A673 (cell line): ENCODE data around the gene BMF. TPM values are rescaled to one million over a fixed set of nuclear protein-coding genes. Genes with fewer than 3 reads are reported as not detected.
"Not testable (repeated sequence)": the region's sequence is repeated elsewhere in the genome, so short reads cannot be mapped to it uniquely, and the experiment has no call there.

Experiments used
- BruUV-seq: library from RNA; stranded (reverse); fragments of 400-500 nt; replicated peaks from 2 replicates; lab custom pipeline; 2021; lab: Mats Ljungman, UMichigan
- CTCF ChIA-PET: fragments of 300-600 bp; sonication (Branson Sonifier 250); formaldehyde crosslinking; loops from one replicate; lab custom pipeline; 2022; ENCODE audit warnings: antibody characterized with exemption; lab: Charles Lee
- POLR2A ChIA-PET: fragments of 300-600 bp; sonication (Branson Sonifier 250); formaldehyde crosslinking; loops from one replicate; lab custom pipeline; 2022; ENCODE audit warnings: antibody characterized with exemption; ENCODE audit not compliant: low non-redundant PET; lab: Charles Lee
- DNase-seq: peaks from one replicate; pipeline ENCODE4 v3.0.0-alpha.2; 2015; ENCODE audit warnings: low spot score
- H3K27ac ChIP-seq: fragments of 200-600 bp; sonication (generic); 2 replicates; pipeline ENCODE4 v1.5.1; 2016; ENCODE audit warnings: mixed run types, low read depth, mild to moderate bottlenecking, mixed read lengths, antibody characterized with exemption, low read length; ENCODE audit not compliant: poor library complexity, severe bottlenecking
- H3K27me3 ChIP-seq: fragments of 200-600 bp; sonication (generic); replicated peaks from 2 replicates; pipeline ENCODE4 v1.6.1; 2017; ENCODE audit warnings: mixed run types, low read depth, mild to moderate bottlenecking, mixed read lengths, antibody characterized with exemption, low read length; ENCODE audit not compliant: insufficient read depth, poor library complexity
- H3K36me3 ChIP-seq: fragments of 200-600 bp; sonication (generic); 2 replicates; pipeline ENCODE4 v1.6.1; 2016; ENCODE audit warnings: mixed run types, mild to moderate bottlenecking, mixed read lengths, antibody characterized with exemption, low read length; ENCODE audit not compliant: insufficient read depth, poor library complexity, severe bottlenecking
- H3K4me1 ChIP-seq: fragments of 200-600 bp; sonication (generic); 2 replicates; pipeline ENCODE4 v1.6.1; 2017; ENCODE audit warnings: mixed run types, mild to moderate bottlenecking, mixed read lengths, antibody characterized with exemption, low read length; ENCODE audit not compliant: insufficient read depth, poor library complexity, severe bottlenecking
- H3K4me3 ChIP-seq: fragments of 200-600 bp; sonication (generic); 2 replicates; pipeline ENCODE4 v1.5.1; 2016; ENCODE audit warnings: low read depth, mixed run types, mild to moderate bottlenecking, mixed read lengths, low read length; ENCODE audit not compliant: poor library complexity, severe bottlenecking
- H3K9me3 ChIP-seq: fragments of 200-600 bp; sonication (generic); 2 replicates; pipeline ENCODE4 v1.6.1; 2016; ENCODE audit warnings: mixed run types, low read depth, mild to moderate bottlenecking, mixed read lengths, antibody characterized with exemption, low read length; ENCODE audit not compliant: poor library complexity, severe bottlenecking
- CTCF ChIP-seq: fragments of 300-800, 200-600 bp; sonication (generic); conservative IDR thresholded peaks from 2 replicates; pipeline ENCODE4 v1.5.1; 2017; ENCODE audit warnings: low read depth, mild to moderate bottlenecking, antibody characterized with exemption, low read length, moderate library complexity, mixed read lengths
- EZH2 ChIP-seq: fragments of 200-600 bp; sonication (generic); IDR thresholded peaks from 2 replicates; pipeline ENCODE4 v1.6.1; 2017; ENCODE audit warnings: borderline replicate concordance, low read depth, mild to moderate bottlenecking, mixed read lengths, antibody characterized with exemption, low read length; ENCODE audit not compliant: poor library complexity, severe bottlenecking
- intact Hi-C: fragments of 100-400 bp; cut with micrococcal nuclease; formaldehyde crosslinking; loops from one replicate; pipeline ENCODE4 v1.10.0; 2022; ENCODE audit not compliant: unreplicated experiment
- total RNA-seq: library from RNA; stranded (reverse); gene quantifications from 2 replicates; pipeline ENCODE4 v1.2.3, GENCODE V29; 2021

The BMF gene
- total RNA-seq, 1 experiment from 2014 or later: 18.5 TPM

GRCh38 chr15:40155270-40155910 is 46.7 kb upstream of the BMF start:
- CTCF ChIA-PET: no interaction called here
- intact Hi-C loops: no loop called here
- H3K27ac ChIP-seq: no peak overlapping the region
- POLR2A ChIA-PET: no interaction called here
- no peaks in the 10 kb centered on the region for H3K27me3 ChIP-seq
- BruUV-seq: no TSS peak
- no peaks in the 10 kb centered on the region for H3K4me1 ChIP-seq
- H3K9me3 ChIP-seq: no peaks in the 10 kb centered on the region
- H3K4me3 ChIP-seq: no peak overlapping the region
- H3K36me3 ChIP-seq: no peaks in the 10 kb centered on the region
- no peak for TF ChIP-seq EZH2
- TF ChIP-seq CTCF: no peak
- DNase-seq: no peak

GRCh38 chr15:40154821-40155220 is 46.1 kb upstream of the BMF start:
- H3K27ac ChIP-seq, H3K9me3 ChIP-seq, H3K27me3 ChIP-seq, BruUV-seq, DNase-seq, CTCF ChIA-PET, H3K4me3 ChIP-seq, intact Hi-C loops, H3K4me1 ChIP-seq, POLR2A ChIA-PET, H3K36me3 ChIP-seq: not testable (repeated sequence)

- ChIA-PET POLR2A (no interaction called here), CTCF (no interaction called here)
- no peak overlapping the region for H3K4me3 ChIP-seq
- DNase-seq: no peak
- no peak overlapping the region for H3K27ac ChIP-seq
- no peaks in the 10 kb centered on the region for H3K9me3 ChIP-seq
- H3K27me3 ChIP-seq: no peaks in the 10 kb centered on the region
- intact Hi-C loops: no loop called here
- H3K4me1 ChIP-seq: no peaks in the 10 kb centered on the region
- no TSS peak for BruUV-seq
- no peak for TF ChIP-seq EZH2
- no peak for TF ChIP-seq CTCF
- H3K36me3 ChIP-seq: no peaks in the 10 kb centered on the region
These were observed 43.3 kb upstream of the BMF start for GRCh38 chr15:40151991-40152390.

- DNase-seq: no peak
- Histone ChIP-seq H3K4me3 (no peak overlapping the region), H3K4me1 (no peaks in the 10 kb centered on the region), H3K36me3 (no peaks in the 10 kb centered on the region), H3K9me3 (no peaks in the 10 kb centered on the region), H3K27me3 (no peaks in the 10 kb centered on the region), H3K27ac (no peak overlapping the region)
- POLR2A ChIA-PET: no interaction called here
- no TSS peak for BruUV-seq
- TF ChIP-seq EZH2: no peak
- TF ChIP-seq CTCF: no peak
- CTCF ChIA-PET: no interaction called here
- intact Hi-C loops: no loop called here
These were observed 42.8 kb upstream of the BMF start for GRCh38 chr15:40151499-40151898.
